ENCODE measurements around the gene PTGDR.

PTGDR gene

GRCh38 chr14:52267501-52268278 is at the start of gene PTGDR:
PTGDR (plus strand) TSS chr14:52267698; CDS start chr14:52267815, 117 bp downstream.
- peak; percentile 53 for DNase-seq

- DNase-seq: no peak
Measured at GRCh38 chr14:52219488-52220084, 47.9 kb upstream of the PTGDR start.

GRCh38 chr14:52220924-52221811 is 46.3 kb upstream of the PTGDR start:
- DNase-seq: peak; percentile 4

GRCh38 chr14:52222901-52223300 is 44.6 kb upstream of the PTGDR start:
- no peak for DNase-seq

GRCh38 chr14:52227619-52228222 is 39.8 kb upstream of the PTGDR start:
- no peak for DNase-seq

GRCh38 chr14:52233693-52234092 is 33.8 kb upstream of the PTGDR start:
- no peak for DNase-seq

GRCh38 chr14:52235434-52235833 is 32.1 kb upstream of the PTGDR start:
- DNase-seq: no peak

- DNase-seq: no peak
Measured at GRCh38 chr14:52235866-52236510, 31.5 kb upstream of the PTGDR start.

GRCh38 chr14:52238682-52239081 is 28.8 kb upstream of the PTGDR start:
- no peak for DNase-seq

- DNase-seq: no peak
Measured at GRCh38 chr14:52240623-52241022, 26.9 kb upstream of the PTGDR start.

GRCh38 chr14:52241087-52241793 is 26.3 kb upstream of the PTGDR start:
- DNase-seq: no peak

- DNase-seq: no peak
Measured at GRCh38 chr14:52244328-52244727, 23.2 kb upstream of the PTGDR start.

- no peak for DNase-seq
Measured at GRCh38 chr14:52244997-52245396, 22.5 kb upstream of the PTGDR start.

GRCh38 chr14:52248057-52248456 is 19.4 kb upstream of the PTGDR start:
- no peak for DNase-seq

- no peak for DNase-seq
Measured at GRCh38 chr14:52251724-52252123, 15.8 kb upstream of the PTGDR start.

- DNase-seq: no peak
Measured at GRCh38 chr14:52253503-52253902, 14.0 kb upstream of the PTGDR start.

- DNase-seq: no peak
Measured at GRCh38 chr14:52254086-52254485, 13.4 kb upstream of the PTGDR start.

- DNase-seq: no peak
Measured at GRCh38 chr14:52258783-52259182, 8.7 kb upstream of the PTGDR start.

- DNase-seq: no peak
Measured at GRCh38 chr14:52259434-52259833, 8.1 kb upstream of the PTGDR start.

GRCh38 chr14:52262600-52262999 is 4.9 kb upstream of the PTGDR start:
- DNase-seq: no peak

- DNase-seq: no peak
Measured at GRCh38 chr14:52263190-52263589, 4.3 kb upstream of the PTGDR start.

GRCh38 chr14:52265253-52265652 is 2.2 kb upstream of the PTGDR start:
- DNase-seq: no peak
